T-helper 2 cell treated with Interferon-gamma antibody and Interleukin-4, amounts not matched to agents 5 μg/mL and 100 μg/mL, for 36 hours (primary cell): Measurements from ENCODE around the gene MYL11.

Source experiments
- DNase-seq: peaks from one replicate; pipeline ENCODE4 v3.0.0; 2021; ENCODE audit warnings: low spot score
- H3K27ac Mint-ChIP-seq: one replicate; pipeline ENCODE4 v1.8.0; 2021; ENCODE audit warnings: mild to moderate bottlenecking, mixed read lengths
- H3K27me3 Mint-ChIP-seq: one replicate; pipeline ENCODE4 v1.8.0; 2021; ENCODE audit warnings: low read depth, mixed read lengths
- H3K36me3 Mint-ChIP-seq: one replicate; pipeline ENCODE4 v1.8.0; 2021; ENCODE audit warnings: low read depth, mixed read lengths
- H3K4me1 Mint-ChIP-seq: one replicate; pipeline ENCODE4 v1.8.0; 2021; ENCODE audit warnings: low read depth, mixed read lengths
- H3K4me3 Mint-ChIP-seq: one replicate; pipeline ENCODE4 v1.8.0; 2022; ENCODE audit warnings: mild to moderate bottlenecking, moderate library complexity, mixed read lengths
- H3K9me3 Mint-ChIP-seq: one replicate; pipeline ENCODE4 v1.8.0; 2021; ENCODE audit warnings: mixed read lengths

MYL11 gene

DNA sequence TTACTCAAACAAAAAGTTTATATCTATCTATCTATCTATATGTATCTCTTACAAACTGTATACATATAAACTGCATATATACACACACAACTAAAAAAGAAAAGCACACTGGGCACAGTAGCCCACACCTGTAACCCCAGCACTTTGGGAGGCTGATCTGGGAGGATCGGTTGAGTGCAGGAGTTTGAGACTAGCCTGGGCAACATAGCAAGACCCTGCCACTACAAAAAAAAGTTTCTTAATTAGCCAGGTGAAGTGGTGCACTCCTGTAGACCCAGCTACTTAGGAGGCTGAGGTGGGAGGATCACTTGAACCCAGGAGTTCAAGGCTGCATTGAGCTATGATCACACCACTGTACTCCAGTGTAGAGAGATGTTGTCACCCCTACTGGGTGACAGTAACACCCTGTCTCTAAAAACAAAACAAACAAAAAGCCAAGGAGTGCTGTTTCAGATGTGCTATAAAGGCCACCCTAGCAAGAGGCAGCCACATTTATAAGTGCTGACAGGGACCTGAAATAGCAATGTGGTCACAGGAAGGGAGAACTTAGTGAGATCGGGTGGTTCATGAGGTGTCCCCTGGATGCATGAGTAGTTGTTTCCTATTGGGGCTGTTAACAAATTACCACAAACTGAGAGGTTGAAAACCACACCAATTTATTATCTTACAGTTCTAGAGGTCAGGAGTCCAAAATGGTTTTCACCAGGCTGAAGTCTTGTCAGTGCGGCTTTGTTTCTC, 24.3 kb upstream of the MYL11 start:
- H3K27ac Mint-ChIP-seq = peak overlapping the region; percentile 44
- peak; percentile 48 for DNase-seq
- peaks cover 23% of the 10 kb centered on the region for H3K4me1 Mint-ChIP-seq
- peaks cover 47% of the 10 kb centered on the region for H3K36me3 Mint-ChIP-seq
- H3K9me3 Mint-ChIP-seq = no peaks in the 10 kb centered on the region
- no peak overlapping the region for H3K4me3 Mint-ChIP-seq
- H3K27me3 Mint-ChIP-seq = no peaks in the 10 kb centered on the region

DNA sequence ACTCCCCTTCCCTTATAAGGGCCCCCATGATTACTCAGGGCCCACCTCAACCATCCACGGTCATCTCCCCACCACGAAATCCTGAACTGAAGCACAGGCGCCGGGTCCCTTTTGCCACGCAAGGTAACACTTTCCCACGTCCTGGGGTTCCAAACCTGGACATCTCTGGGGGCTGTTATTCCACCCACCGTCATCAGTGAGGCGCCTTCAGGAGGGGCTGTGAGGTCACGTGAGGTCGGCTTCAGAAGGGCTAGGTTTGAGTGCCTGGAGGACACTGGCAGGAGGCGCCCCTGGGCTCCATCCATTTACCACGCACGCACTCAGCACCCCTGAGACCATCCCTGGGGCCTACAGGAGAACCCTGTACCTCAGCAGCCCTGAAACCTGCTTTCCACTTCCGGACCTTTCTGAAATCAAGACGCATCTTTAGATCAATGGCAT, 23.6 kb upstream of the MYL11 start:
- Mint-ChIP-seq H3K9me3 (no peaks in the 10 kb centered on the region), H3K27ac (peak overlapping the region; percentile 44), H3K4me3 (no peak overlapping the region), H3K4me1 (peaks cover 29% of the 10 kb centered on the region), H3K36me3 (peaks cover 48% of the 10 kb centered on the region), H3K27me3 (no peaks in the 10 kb centered on the region)
- DNase-seq = no peak

DNA sequence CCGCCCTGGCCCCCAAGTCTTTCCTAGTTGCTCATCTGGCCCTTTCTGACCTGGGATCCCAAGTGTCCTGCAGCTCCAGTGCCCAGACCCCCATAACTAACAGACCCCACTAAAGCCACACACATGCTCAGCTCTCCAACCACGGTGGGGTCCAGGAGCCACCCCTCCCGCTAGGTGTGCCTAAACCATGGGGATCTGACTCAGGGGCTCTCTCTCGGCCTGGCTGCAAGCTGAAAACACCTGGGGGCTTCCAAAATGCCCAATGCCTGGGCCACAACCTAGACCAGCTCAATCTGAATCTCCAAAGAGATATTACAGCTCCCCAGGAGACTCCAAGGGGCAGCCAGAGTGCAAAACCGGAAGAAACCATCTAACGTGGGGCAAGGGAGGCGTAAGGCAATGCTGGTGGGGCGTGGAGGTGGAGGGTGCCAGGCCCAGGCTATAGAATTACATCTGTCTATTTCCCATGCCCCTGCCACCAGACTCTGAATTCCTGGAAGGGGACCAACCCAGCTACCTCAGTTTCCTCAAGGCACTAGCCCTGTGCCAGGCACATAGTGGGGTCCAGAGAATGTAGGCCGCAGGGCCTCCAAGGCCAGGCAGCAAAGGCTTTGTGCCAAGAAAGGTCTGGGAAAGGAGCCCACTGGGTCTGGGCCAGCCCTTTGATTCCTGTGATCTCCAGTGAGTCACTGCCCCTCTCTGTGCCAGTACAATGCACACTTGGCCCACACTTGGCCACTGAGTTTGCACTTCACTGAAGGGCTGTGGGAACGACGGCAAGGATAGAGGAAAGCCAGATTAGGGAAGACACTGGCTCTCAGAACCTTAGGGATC, 22.8 kb upstream of the MYL11 start:
- H3K36me3 Mint-ChIP-seq = peaks cover 49% of the 10 kb centered on the region
- H3K4me3 Mint-ChIP-seq = peak overlapping the region; percentile 12
- no peaks in the 10 kb centered on the region for H3K9me3 Mint-ChIP-seq
- H3K27me3 Mint-ChIP-seq = no peaks in the 10 kb centered on the region
- DNase-seq = no peak
- H3K4me1 Mint-ChIP-seq = peaks cover 35% of the 10 kb centered on the region
- H3K27ac Mint-ChIP-seq = peak overlapping the region; percentile 31

DNA sequence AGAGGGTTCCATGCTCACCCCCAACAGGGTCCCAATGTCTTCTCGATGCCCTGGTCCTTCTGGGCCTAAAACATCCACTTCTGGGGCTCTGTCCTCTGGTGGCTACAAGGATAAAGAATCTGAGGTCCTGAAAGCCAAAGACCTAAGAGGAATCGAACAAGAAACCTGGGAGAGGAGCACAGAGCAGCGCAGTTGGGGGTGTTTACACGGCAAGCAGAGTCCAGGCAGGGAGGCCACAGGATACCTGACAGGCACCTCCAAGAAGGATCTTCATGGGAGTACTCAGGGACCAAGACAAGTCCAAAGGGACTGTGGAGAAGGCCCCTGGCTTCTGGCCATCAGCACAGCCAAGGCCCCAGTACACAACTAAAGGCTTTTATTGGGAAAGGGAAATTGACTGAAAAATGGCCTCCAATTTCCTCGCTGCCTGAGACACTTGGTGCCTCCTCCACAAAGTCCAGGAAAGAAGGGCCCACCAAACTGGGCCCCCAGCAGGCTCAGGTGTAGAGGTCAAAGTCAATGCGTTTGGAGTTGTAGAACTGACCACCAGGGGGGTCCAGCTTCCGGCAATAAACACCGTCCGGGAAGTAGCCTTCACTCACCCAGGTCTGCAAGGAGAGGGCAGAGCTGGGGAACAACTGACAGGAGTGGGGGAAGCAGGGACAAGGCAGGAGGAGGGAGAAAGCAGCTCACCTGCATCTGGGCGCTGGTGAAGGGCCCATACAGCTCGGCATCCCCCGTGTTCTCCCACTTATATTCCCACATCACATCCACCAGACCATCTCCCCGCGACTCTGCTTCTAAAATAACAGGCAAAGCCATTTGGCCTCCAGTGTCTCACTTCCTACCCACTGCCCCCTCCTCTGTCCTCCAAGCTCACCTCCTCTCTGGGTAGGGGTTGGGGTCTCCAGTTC, 21.9 kb upstream of the MYL11 start:
- no peaks in the 10 kb centered on the region for H3K27me3 Mint-ChIP-seq
- H3K4me3 Mint-ChIP-seq = peak overlapping the region; percentile 40
- H3K9me3 Mint-ChIP-seq = no peaks in the 10 kb centered on the region
- no peak for DNase-seq
- no peak overlapping the region for H3K27ac Mint-ChIP-seq
- peaks cover 56% of the 10 kb centered on the region for H3K36me3 Mint-ChIP-seq
- peaks cover 37% of the 10 kb centered on the region for H3K4me1 Mint-ChIP-seq

DNA sequence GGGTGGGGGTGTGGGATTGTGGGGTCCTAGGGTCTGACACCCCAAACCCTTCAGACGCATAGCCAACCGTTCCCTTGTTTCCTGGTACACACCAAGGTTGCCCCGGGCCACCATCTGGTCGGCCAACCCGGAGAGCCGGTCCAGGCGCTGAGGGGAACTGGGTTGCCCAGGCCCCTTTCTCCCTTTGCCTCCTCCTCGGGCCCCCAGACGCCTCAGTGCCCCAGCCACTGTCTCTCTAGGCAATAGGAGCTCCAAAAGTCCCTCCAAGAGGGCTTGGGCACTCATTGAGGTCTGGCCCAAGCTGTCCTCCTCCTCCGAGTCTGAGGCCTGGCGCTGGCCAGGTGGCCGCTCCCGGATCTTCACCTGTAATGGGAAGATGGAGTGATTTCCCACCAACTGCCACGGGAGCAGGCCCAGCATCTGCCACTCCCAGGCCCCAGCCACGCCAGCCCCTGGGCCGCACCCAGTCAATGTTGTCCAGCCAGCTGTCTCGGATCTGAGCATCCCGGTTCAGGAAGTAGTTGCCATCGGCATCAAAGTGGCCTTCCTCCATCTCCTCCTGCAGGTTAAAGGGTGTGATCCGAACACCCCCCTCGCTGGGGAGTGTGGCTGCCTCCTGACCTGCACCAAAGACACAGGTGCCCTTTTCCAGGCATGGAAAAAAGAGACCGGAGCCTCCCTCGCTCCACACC, 21.0 kb upstream of the MYL11 start:
- Mint-ChIP-seq H3K4me1 (peaks cover 37% of the 10 kb centered on the region), H3K27me3 (no peaks in the 10 kb centered on the region), H3K4me3 (peak overlapping the region; percentile 94), H3K9me3 (no peaks in the 10 kb centered on the region), H3K27ac (peak overlapping the region; percentile 95), H3K36me3 (peaks cover 56% of the 10 kb centered on the region)
- no peak for DNase-seq

DNA sequence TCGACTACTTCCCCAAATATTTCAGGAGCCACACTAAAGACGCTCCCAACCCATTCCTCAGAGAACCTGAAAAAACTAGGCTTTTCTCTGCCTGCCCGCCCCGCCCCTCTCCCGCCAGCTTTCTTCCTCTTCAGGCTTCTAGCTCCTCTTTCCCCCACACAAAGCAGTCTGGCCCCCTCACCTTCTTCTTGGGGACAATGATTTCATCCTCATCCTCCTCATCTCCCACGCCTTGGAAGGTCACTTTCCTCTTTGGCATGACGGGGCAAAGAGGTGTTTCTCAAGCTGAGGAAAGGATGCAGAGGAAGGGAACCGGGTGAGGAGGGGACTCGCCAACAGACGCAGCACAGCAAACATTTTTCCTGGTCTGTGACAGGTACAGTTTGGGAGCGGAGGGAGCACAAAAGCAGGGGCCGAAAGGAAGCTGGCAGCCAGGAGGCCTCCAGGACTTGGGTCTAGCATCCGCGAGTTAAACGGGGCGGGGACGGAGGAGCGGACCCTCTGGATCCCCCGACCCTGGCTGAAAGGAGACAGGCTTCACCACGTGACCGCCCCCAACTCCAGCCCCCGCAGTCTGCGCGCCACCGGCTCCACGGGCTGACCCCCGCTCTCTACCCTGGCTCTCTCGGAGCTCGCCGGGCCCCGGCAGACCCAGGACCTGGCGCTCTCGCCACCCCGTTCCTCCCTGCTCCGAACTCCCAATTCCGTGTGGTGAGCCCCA, 20.0 kb upstream of the MYL11 start:
- H3K36me3 Mint-ChIP-seq = peaks cover 50% of the 10 kb centered on the region
- no peaks in the 10 kb centered on the region for H3K27me3 Mint-ChIP-seq
- no peak for DNase-seq
- H3K4me3 Mint-ChIP-seq = peak overlapping the region; percentile 94
- no peaks in the 10 kb centered on the region for H3K9me3 Mint-ChIP-seq
- peak overlapping the region; percentile 95 for H3K27ac Mint-ChIP-seq
- peaks cover 35% of the 10 kb centered on the region for H3K4me1 Mint-ChIP-seq

DNA sequence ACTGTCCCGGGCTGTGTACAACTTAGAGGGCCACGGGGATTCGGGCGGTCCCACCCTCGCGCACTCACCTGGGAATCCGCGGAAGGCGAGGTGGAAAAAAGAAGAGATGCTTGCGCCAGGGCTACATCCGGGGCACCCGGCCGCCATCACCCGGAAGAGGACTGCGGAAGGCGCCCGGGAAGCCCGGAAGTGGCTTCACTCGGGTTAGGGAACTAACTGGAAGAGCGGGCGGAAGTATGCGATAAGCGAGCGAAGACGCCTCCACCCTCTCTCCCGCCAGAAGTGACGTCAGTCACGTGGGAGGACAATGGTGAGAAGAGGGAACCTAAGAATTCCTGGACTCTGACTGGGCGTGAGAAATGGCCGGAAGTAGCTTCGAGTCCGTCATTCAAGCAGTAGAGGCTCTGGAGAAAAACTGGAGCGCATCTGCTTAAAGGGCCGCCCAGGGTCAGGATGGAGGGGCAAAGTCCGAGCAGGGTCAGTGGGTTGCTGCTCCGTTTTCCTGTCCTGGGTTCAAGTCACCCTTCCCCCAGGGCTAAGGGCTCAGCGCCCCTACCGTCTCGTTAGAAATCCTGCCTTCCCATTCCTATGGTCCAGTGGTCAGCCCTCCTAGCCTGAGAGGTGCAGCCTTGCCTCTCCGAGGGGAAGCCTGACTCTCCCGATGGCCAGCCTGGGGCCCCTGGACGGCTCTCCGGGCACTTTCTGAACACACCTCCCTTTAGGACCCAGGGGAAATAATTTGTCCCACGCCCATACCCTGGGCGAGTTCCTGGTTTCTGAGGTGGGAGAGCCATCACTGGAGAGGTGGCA, 19.3 kb upstream of the MYL11 start, which contains the start of gene CD2BP2:
Gene CD2BP2, minus strand, starts transcription at position 165 of the 810 bp plus-strand sequence. CDS start 627 bp downstream, outside the sequence.
- Mint-ChIP-seq H3K27me3 (no peaks in the 10 kb centered on the region), H3K27ac (peak within 1 kb of the TSS; percentile 95), H3K4me3 (peak within 1 kb of the TSS; percentile 94), H3K9me3 (no peaks in the 10 kb centered on the region), H3K36me3 (peaks cover 52% of the 10 kb centered on the region), H3K4me1 (peaks cover 34% of the 10 kb centered on the region)
- DNase-seq = peak; percentile 92

DNA sequence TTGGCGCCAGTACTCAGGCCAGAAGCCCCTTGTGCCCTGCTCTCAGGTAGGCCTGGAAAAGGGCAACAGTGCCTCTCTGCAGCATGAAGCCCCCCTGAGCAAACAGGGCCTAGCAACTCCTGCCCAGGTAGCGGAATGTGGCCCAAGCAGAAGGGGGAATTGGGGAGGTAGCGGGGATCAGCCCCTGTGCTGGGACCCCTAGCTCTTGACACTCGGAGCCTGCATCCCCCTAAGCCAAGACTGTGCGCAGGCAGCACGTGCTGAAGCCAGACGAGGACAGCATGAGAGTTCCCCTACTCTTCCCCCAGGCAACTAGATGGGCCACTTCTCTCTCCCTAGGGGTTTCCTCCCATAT, 18.7 kb upstream of the MYL11 start:
- peaks cover 31% of the 10 kb centered on the region for H3K4me1 Mint-ChIP-seq
- DNase-seq = no peak
- H3K9me3 Mint-ChIP-seq = no peaks in the 10 kb centered on the region
- no peaks in the 10 kb centered on the region for H3K27me3 Mint-ChIP-seq
- H3K4me3 Mint-ChIP-seq = peak overlapping the region; percentile 94
- peak overlapping the region; percentile 95 for H3K27ac Mint-ChIP-seq
- H3K36me3 Mint-ChIP-seq = peaks cover 54% of the 10 kb centered on the region

DNA sequence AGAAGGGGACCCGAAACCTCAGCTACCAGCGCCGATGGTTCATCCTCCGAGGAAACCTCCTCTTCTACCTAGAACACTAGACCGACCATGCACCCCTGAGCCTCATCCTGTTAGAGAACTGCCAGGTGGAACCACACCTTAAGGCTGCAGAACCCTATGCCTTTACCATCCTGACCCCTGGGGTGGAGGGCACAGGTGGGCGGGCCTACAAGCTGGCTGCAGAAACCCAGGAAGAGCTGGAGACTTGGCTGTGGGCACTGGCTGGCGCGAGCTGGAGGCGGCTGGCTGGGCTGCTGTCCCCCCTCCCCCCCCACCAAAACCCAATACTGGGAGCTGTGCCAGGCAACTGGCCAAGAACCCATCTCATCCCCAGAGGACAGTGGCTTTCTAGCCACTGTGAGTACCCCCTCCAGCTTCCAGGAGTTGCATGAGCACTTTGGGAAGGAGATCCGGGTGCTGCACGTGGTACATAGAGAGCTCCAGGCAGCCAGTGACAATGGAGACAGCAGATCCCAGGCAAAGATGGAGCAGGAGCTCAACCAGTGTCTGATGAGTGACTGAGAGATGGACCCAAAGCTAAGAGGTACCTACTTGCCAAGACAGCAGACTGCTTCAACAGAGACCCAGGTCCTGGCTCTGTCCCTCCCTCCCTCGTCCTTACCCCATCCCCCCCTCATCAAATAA, 18.1 kb upstream of the MYL11 start:
- H3K27ac Mint-ChIP-seq = peak overlapping the region; percentile 95
- no peaks in the 10 kb centered on the region for H3K27me3 Mint-ChIP-seq
- H3K9me3 Mint-ChIP-seq = no peaks in the 10 kb centered on the region
- peaks cover 26% of the 10 kb centered on the region for H3K4me1 Mint-ChIP-seq
- peaks cover 53% of the 10 kb centered on the region for H3K36me3 Mint-ChIP-seq
- peak overlapping the region; percentile 94 for H3K4me3 Mint-ChIP-seq
- DNase-seq = no peak

DNA sequence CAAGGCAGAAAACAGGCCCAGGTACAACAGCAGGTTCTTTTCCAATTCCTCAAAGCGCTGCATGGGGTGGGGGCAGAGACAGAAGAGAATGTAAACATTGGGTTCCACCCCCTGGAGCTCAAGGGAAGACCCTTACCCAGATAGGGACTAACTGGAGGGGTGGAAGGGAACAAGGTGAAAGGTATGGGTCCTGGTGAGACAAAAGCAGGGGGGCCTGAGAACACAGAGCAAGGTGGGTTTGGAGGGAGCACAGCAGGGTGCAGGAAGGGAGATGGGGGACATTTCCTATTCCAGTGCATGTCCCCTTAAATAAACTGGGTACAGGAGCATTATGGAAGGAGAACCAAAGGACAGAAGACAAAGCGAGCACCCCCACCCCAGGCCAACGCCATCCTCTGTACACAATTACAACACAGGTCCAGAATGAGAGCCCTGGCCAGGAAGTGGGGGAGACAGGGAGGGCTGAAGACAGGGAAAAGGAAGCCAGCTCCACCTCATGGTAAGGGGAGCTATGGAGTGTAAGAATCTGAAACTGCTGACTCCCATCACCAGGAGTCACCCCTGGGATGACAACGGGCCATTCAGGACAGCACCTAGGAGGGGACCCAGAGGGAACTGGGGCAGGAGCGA, 17.4 kb upstream of the MYL11 start:
- H3K4me1 Mint-ChIP-seq = peaks cover 23% of the 10 kb centered on the region
- no peak overlapping the region for H3K27ac Mint-ChIP-seq
- no peaks in the 10 kb centered on the region for H3K9me3 Mint-ChIP-seq
- DNase-seq = no peak
- peaks cover 49% of the 10 kb centered on the region for H3K36me3 Mint-ChIP-seq
- no peaks in the 10 kb centered on the region for H3K27me3 Mint-ChIP-seq
- H3K4me3 Mint-ChIP-seq = no peak overlapping the region

DNA sequence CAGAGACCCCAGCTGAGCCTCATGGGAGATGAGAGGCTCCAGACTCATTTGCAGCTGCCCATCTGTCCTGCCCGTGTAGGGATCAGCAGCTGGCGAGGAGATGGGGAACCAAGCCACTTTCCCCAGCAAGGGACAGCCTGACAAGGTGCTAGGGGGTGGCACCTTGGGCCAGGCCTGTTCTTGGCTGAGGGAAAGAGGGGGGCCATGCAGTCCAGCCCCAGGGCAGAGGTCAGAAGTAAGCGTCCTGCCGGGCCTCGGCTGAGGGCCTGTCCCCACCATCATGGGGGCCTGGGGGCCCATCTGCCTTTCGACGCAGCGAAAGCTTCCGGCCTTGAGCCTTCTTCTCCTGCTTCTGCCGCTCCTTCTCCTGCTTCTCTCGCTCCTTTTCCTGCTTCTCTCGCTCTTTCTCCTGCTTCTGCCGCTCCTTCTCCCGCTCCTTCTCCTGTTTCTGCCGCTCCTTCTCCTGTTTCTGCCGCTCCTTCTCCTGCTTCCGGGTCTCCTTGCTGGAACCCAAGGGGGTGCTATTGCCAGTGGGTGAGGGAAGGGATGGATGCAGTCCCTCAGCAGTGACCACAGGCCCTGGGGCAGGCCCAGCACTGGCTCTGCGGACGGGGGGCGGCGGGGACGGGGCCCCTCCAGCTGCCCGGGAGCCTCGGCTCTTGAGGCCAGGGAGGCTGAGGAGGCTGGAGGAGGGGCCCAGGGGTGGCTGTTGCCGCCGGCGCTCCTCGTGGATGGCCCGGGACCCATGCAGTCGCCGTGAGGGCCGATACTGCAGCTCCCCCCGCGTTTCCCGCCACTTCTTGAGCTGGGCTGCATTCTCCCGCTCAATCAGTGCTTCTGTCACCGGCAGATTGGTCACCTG, 16.7 kb upstream of the MYL11 start:
- Mint-ChIP-seq H3K4me3 (no peak overlapping the region), H3K36me3 (peaks cover 48% of the 10 kb centered on the region), H3K27me3 (no peaks in the 10 kb centered on the region)

More for the DNA sequence above, 16.7 kb upstream of the MYL11 start:
- Mint-ChIP-seq H3K27ac (no peak overlapping the region), H3K9me3 (no peaks in the 10 kb centered on the region), H3K4me1 (peaks cover 22% of the 10 kb centered on the region)
- DNase-seq = no peak
